ENCODE data around the gene ZFP62. TPM values are rescaled to one million over a fixed set of nuclear protein-coding genes. Genes with fewer than 3 reads are reported as not detected.

ZFP62 gene
- total RNA-seq, 1 donor from 2014 or later = 65.4 TPM

DNA sequence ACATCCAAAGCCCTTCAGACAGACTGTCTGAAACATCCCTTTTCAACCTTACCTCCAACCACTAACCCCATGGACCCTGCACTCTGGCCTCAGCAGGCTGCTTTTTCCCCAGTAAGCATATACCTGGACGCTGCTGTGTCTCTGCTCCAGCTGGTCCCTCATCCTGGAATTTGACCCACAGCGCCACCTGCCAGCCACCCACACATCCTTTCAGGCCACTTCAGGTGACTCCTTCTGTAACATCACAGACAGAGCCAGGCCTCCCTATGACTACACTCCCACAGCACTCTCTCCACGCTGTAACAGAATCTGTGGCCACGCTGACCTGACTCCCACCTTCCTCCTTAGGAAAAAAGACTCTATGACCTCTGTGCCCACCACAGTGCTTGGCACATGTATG lies 61.9 kb downstream of the ZFP62 start:
- Histone ChIP-seq H3K4me2 (no peak overlapping the region), H3K36me3 (no peaks in the 10 kb centered on the region), H3K27me3 (no peaks in the 10 kb centered on the region), H3K79me2 (ENCODE audit: low read depth) (peaks cover 89% of the 10 kb centered on the region), H2AFZ (replicated peaks) (no peak overlapping the region), H3K9ac (no peak overlapping the region), H3K9me3 (ENCODE audit: low read depth) (no peaks in the 10 kb centered on the region), H3K4me1 (peaks cover 17% of the 10 kb centered on the region), H3F3A (ENCODE audit: low read depth) (peaks cover 10% of the 10 kb centered on the region), H3K4me3 (no peak overlapping the region), H3K27ac (no peak overlapping the region), H4K20me1 (ENCODE audit: low read depth) (peaks cover 80% of the 10 kb centered on the region)
- H3K27me3 Mint-ChIP-seq (ENCODE audit: insufficient read depth, low read depth) = peaks cover 8% of the 10 kb centered on the region
- H3K4me3 Mint-ChIP-seq = peak overlapping the region; percentile 1
- TF ChIP-seq, protein P1, sequence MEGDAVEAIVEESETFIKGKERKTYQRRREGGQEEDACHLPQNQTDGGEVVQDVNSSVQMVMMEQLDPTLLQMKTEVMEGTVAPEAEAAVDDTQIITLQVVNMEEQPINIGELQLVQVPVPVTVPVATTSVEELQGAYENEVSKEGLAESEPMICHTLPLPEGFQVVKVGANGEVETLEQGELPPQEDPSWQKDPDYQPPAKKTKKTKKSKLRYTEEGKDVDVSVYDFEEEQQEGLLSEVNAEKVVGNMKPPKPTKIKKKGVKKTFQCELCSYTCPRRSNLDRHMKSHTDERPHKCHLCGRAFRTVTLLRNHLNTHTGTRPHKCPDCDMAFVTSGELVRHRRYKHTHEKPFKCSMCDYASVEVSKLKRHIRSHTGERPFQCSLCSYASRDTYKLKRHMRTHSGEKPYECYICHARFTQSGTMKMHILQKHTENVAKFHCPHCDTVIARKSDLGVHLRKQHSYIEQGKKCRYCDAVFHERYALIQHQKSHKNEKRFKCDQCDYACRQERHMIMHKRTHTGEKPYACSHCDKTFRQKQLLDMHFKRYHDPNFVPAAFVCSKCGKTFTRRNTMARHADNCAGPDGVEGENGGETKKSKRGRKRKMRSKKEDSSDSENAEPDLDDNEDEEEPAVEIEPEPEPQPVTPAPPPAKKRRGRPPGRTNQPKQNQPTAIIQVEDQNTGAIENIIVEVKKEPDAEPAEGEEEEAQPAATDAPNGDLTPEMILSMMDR (IDR thresholded peaks at IDR 0.05) = peak; percentile 63
- TF ChIP-seq EZH2phosphoT487 (IDR thresholded peaks at IDR 0.05) (no peak), EZH2 (IDR thresholded peaks at IDR 0.05) (no peak)
- DNase-seq (ENCODE audit: low spot score) = peak; percentile 55
- peaks cover 19% of the 10 kb centered on the region for H3K4me1 Mint-ChIP-seq
- no peak overlapping the region for H3K27ac Mint-ChIP-seq
- no peaks in the 10 kb centered on the region for H3K9me3 Mint-ChIP-seq
- peaks cover 24% of the 10 kb centered on the region for H3K36me3 Mint-ChIP-seq

DNA sequence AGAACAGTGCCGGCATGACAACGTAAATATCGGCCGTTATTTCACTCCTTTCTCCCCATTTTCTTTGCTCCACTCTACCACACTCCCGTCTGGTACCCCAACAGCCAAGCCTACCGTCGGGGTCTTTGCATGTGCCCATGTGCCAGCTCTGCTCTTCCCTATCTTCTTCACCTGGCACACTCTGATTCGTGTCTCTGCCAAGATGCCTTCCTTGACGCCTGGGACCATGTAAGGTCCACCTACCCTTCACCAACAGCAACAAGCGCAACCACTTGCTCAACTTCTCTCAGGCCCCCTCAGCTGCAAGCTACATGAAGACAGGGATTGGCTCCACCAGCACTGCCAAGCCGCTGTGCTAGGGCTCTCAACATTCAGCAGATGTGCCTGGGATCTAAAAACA lies 62.9 kb downstream of the ZFP62 start:
- H3K79me2 ChIP-seq (ENCODE audit: low read depth) = peaks cover 91% of the 10 kb centered on the region
- no peaks in the 10 kb centered on the region for H3K9me3 Mint-ChIP-seq
- no peak overlapping the region for H3K9ac ChIP-seq
- TF ChIP-seq EZH2 (IDR thresholded peaks at IDR 0.05) = no peak
- TF ChIP-seq, protein P1 (IDR thresholded peaks at IDR 0.05) = no peak
- no peak for TF ChIP-seq EZH2phosphoT487 (IDR thresholded peaks at IDR 0.05)
- peaks cover 3% of the 10 kb centered on the region for H3F3A ChIP-seq (ENCODE audit: low read depth)
- peaks cover 16% of the 10 kb centered on the region for H3K4me1 Mint-ChIP-seq
- H3K9me3 ChIP-seq (ENCODE audit: low read depth) = no peaks in the 10 kb centered on the region
- H3K36me3 Mint-ChIP-seq = peaks cover 24% of the 10 kb centered on the region
- peaks cover 10% of the 10 kb centered on the region for H3K4me1 ChIP-seq
- no peak overlapping the region for H3K4me3 Mint-ChIP-seq
- H3K4me2 ChIP-seq = no peak overlapping the region
- H3K27ac ChIP-seq = no peak overlapping the region
- peaks cover 8% of the 10 kb centered on the region for H3K27me3 Mint-ChIP-seq (ENCODE audit: insufficient read depth, low read depth)
- no peak overlapping the region for H3K27ac Mint-ChIP-seq
- no peaks in the 10 kb centered on the region for H3K36me3 ChIP-seq
- no peak overlapping the region for H3K4me3 ChIP-seq
- peaks cover 80% of the 10 kb centered on the region for H4K20me1 ChIP-seq (ENCODE audit: low read depth)
- no peak for DNase-seq (ENCODE audit: low spot score)
- no peaks in the 10 kb centered on the region for H3K27me3 ChIP-seq
- no peak overlapping the region for H2AFZ ChIP-seq (replicated peaks)

Small RNAs within 50 kb of the gene (small RNA-seq; reads per million reads assigned to genes)
- gene RF00019 = not detected

Other genes starting within 250 kb of the ZFP62 start
- 2.3 and 13.9 TPM in 2 replicates for gene FLT4, start 211.7 kb downstream of the ZFP62 start, total RNA-seq (ENCODE audit: low replicate concordance)
- gene OR2Y1, start 121.2 kb downstream of the ZFP62 start, total RNA-seq (ENCODE audit: low replicate concordance) = not detected in 2 replicates
- gene MGAT1, start 58.5 kb downstream of the ZFP62 start, total RNA-seq (ENCODE audit: low replicate concordance) = 31.8 and 67.8 TPM in 2 replicates
- gene BTNL8, start 37.9 kb upstream of the ZFP62 start, total RNA-seq (ENCODE audit: low replicate concordance) = 0.22 and 0.34 TPM in 2 replicates
- 0.34 TPM in 1 of 2 replicates, not detected in the other for gene BTNL3, start 127.6 kb upstream of the ZFP62 start, total RNA-seq (ENCODE audit: low replicate concordance)
- 0.24 and 0.56 TPM in 2 replicates for gene BTNL9, start 179.0 kb upstream of the ZFP62 start, total RNA-seq (ENCODE audit: low replicate concordance)